ENCODE results near the gene HINFP. TPM values are rescaled to one million over a fixed set of nuclear protein-coding genes. Genes with fewer than 3 reads are reported as not detected.

The HINFP gene
- total and polyA plus RNA-seq, 9 of the 15 experiments (the other 6 are each of a cell fraction or from before 2014, with no cell fraction given) = 13.8 to 34.1 (median 22.5) TPM

- TF ChIP-seq NFIC (IDR thresholded peaks at IDR 0.05) = peak; percentile 90
- no peak for TF ChIP-seq ZNF165 (CRISPR knock-in tag; IDR thresholded peaks at IDR 0.05; ENCODE audit: borderline replicate concordance)
- no peak for TF ChIP-seq TSC22D4 (tag; IDR thresholded peaks at IDR 0.05)
- TF ChIP-seq NFIX (CRISPR knock-in tag; IDR thresholded peaks at IDR 0.05; ENCODE audit: low read depth) = peak; percentile 49
- peaks cover 22 to 27% of the 10 kb centered on the region in 2 experiments for H3K4me1 ChIP-seq (replicated peaks in 1 of 2; ENCODE audit: control insufficient read depth in 2 of 2, insufficient read depth in 2 of 2, low read length in 2 of 2)
- no TSS peak for BruUV-seq (replicated peaks)
- FAIRE-seq (no peak), DNase-seq (ENCODE audit: extremely low read depth in 1 of 4, low spot score in 3 of 4) (no peak), ATAC-seq (no peak)
- CTCF ChIA-PET (ENCODE audit: low intra/inter-chr PET ratio) = no interaction called here
- intact Hi-C loops (cut with micrococcal nuclease) (no loop called here), in situ Hi-C loops (cut with MboI) (no loop called here)
- H3K27ac ChIP-seq (ENCODE audit: extremely low read depth, low read depth, low read length) = no peak overlapping the region
- 70% methylated on average over 10 of the region's 10 CpGs for WGBS (ENCODE audit: insufficient coverage, low coverage, missing lambda C conversion rate)
- H4K20me1 ChIP-seq (replicated peaks; ENCODE audit: control insufficient read depth, insufficient read depth, low read length) = no peaks in the 10 kb centered on the region
- no peak overlapping the region for H3K4me3 ChIP-seq
- H2AFZ ChIP-seq (ENCODE audit: low read depth, low read length) = no peak overlapping the region
- POLR2A ChIA-PET = interaction anchor here (0.5 to 0.9 kb wide), 2 partner anchors 22 to 37 kb away, joined by 3 read pairs; no protein-coding TSS in a partner anchor
- no peak overlapping the region for H3K9ac ChIP-seq (ENCODE audit: insufficient read depth in 1 of 2, low read depth in 2 of 2, low read length in 2 of 2)
- no peaks in the 10 kb centered on the region for H3K9me3 ChIP-seq (replicated peaks; ENCODE audit: control insufficient read depth, insufficient read depth, low read depth, low read length)
- peaks cover 0 to 5% of the 10 kb centered on the region in 2 experiments; a peak in 1 of 5 replicates for H3K27me3 ChIP-seq (ENCODE audit: control insufficient read depth in 2 of 2, insufficient read depth in 2 of 2, low read length in 2 of 2)
- no peaks in the 10 kb centered on the region for H3K79me2 ChIP-seq (ENCODE audit: control insufficient read depth, insufficient read depth, low read length)
- H3K4me2 ChIP-seq (ENCODE audit: insufficient read depth, low read length) = no peak overlapping the region
- H3K9me1 ChIP-seq (ENCODE audit: control insufficient read depth, insufficient read depth, low read length) = no peaks in the 10 kb centered on the region
- no peaks in the 10 kb centered on the region for H3K36me3 ChIP-seq (ENCODE audit: control insufficient read depth, insufficient read depth, low read length)
Observed at GRCh38 chr11:119179983-119180382, 58.6 kb downstream of the HINFP start.
